Stimulated activated CD4-positive, alpha-beta T cell treated with anti-CD3 and anti-CD28 coated beads, Interleukin-12 subunit alpha, Interleukin-12 subunit beta, amount 100 ng/mL, for 24 hours (primary cell): ENCODE measurements around the gene ATP8A1.

Experiments used
- DNase-seq, 2 experiments: peaks; one replicate each; pipeline ENCODE4 v3.0.0-alpha.2; 2020; ENCODE audit warnings: low read depth in 2 of 2

Gene ATP8A1

GRCh38 chr4:42649870-42650269 is 7.0 kb downstream of the ATP8A1 start:
- no peak for DNase-seq

- no peak for DNase-seq
Measured at GRCh38 chr4:42646999-42647541, 9.8 kb downstream of the ATP8A1 start.

DNA sequence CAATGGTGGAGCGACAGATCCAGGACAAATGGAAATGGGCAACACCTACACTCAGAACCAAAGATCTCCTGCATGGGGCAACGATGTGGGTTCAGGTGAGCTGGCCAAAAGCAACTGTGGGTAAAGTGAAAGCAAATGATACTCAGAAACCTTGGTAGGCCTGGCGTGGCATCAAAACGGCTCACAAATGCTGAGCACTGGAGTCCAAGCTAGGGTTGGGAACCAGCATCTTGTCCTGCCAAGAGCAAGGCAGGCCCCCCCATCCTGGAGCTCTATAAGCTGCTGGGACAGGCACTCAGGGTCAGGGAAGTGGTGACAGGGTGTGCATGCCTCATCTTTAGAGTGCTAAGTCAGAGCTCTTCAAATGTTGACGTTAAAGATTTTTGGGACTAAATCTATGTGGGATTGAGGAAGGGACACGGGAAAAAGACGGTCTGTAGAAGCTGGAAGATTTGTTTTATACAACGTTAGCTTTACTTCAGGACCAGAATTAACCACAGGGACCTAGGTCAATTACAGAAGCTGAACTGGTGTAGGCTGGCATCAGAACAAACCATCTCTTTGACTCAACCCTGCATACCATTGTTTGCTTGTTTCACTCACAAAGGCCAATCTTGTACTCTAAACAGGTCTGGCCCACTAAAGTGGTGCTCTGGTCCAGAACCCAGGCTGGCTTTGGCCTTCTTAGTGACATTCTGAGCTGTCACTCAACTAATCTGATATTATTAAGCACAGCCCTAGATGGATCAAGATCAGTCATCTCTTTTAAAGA is 10.7 kb downstream of the ATP8A1 start:
- no peak for DNase-seq

DNA sequence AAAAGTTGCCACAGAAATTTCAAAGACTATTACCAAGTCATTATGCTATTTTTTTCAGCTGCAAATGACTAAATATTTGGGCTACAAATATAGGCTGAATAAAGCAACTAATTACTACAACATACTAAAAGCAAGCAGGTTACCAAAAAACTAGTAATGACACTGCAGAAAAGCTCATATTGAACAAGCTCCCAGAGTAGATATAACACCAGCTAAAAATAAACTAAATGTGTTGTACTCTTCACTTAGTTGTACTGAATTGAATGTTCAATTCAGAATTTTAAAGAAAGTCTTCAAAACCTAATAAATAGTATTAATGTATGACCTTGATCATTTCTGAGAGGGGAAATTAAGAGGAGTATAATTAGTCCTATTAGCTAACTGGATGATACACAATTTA is 12.0 kb downstream of the ATP8A1 start:
- no peak for DNase-seq

DNA sequence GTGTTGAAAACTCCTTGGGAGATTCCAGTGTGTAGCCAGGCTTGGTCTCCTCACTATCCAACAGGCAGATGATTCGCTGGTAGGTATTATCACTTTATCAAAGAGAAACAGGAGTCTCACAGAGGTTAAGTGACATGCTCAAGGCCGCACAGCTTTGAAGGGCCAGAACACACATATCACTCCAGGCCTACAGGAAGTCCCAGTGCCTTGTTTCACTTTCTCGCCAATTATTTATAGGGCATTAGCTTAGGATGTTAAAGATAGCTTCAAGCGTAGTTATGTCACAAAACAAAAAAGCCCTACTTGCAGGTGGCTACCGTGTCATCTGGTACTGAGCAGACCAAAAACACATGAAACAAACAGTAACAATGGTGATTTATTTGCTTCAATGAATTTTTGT is 13.2 kb downstream of the ATP8A1 start:
- DNase-seq: no peak

DNA sequence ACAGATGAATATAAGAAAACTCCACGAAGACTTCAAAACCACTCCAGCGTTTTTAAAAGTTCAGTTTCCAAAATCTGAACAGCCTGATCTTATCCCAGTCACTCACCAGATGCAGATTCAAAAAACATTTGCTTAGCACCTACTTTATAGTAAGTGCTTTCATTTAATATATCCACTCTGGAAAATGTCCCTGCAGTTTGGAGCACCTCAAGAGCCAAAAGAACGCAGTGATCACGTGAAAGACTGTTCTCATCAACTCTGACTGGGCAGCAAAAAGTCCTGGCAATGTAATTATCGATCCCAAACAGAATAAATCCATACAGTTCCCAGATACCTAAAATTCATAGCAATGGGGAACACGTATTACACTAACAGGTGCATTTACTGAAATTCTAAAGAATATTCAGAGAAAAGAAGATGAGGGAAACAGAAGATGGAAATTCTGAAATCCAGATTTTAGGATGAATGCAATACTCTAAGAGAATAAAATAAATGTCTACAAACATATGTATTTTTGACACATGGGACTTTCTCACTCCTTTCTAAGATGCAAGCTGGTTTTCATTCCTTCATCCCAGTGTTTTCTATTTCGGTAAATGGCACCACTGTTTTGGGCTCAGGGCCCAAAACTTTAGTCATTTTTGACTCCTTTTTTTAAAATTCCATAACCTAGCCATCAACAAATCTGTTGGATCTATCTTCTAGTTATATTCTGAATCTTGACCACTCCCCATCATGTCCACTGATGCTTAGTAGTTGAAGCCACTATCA is 13.9 kb downstream of the ATP8A1 start:
- DNase-seq: no peak

DNA sequence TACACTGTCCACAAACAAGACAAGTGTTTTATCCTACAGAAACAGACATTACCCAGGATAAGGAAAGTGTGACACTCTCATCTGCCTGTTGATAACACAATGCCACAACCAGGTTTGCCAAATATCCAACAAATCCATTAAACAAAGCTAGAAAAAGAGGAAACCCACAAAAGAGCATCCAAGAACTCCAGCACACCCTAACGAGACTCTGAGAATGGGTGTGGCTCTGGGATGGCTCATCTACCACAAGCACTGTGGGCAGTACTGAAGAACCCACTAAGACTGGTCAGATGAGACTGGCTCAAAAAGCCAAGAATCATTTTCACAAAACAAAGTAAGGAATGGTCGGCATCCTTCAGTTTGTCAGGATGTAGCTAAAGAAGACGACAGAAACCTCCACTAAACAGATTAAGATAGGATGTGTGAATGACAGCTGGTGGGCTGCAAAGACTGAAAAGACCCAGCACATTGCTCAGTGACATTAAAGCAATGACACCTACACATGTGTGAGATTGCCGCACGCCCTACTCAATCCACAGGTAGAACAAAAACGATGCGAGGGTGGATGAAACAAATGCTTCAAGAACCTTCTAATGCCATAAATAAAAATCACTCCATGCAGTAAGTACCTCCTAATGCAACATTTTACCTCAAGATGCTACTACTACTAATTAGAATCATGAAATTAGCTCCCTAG is 14.7 kb downstream of the ATP8A1 start:
- DNase-seq: no peak

- no peak for DNase-seq
Measured at GRCh38 chr4:42641656-42642055, 15.2 kb downstream of the ATP8A1 start.

- DNase-seq: no peak
Measured at GRCh38 chr4:42641161-42641560, 15.7 kb downstream of the ATP8A1 start.

DNA sequence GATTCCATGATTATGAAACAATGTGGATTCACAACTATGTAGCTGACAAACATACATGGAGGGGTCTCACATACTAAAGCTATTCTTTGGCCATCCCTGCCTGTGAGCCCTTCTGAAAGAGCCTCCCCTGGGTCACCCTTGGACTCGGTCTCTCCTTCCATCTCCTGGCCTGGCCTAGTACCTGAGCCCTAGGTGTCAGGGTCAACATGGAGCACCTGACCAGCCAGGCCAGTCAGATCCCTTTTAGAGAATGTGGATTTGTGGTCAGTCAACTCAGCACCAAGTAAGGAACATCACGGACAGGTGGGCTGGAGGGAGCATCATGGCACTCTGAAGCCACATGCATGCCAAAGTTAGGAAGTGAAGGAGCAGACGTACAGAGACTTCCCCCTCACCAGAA is 16.3 kb downstream of the ATP8A1 start:
- no peak for DNase-seq

GRCh38 chr4:42638993-42639392 is 17.9 kb downstream of the ATP8A1 start:
- DNase-seq: no peak

- no peak for DNase-seq
Measured at GRCh38 chr4:42638321-42638720, 18.6 kb downstream of the ATP8A1 start.

- no peak for DNase-seq
Measured at GRCh38 chr4:42637867-42638266, 19.0 kb downstream of the ATP8A1 start.

- DNase-seq: no peak
Measured at GRCh38 chr4:42637104-42637503, 19.8 kb downstream of the ATP8A1 start.

GRCh38 chr4:42636645-42636949 is 20.3 kb downstream of the ATP8A1 start:
- no peak for DNase-seq

DNA sequence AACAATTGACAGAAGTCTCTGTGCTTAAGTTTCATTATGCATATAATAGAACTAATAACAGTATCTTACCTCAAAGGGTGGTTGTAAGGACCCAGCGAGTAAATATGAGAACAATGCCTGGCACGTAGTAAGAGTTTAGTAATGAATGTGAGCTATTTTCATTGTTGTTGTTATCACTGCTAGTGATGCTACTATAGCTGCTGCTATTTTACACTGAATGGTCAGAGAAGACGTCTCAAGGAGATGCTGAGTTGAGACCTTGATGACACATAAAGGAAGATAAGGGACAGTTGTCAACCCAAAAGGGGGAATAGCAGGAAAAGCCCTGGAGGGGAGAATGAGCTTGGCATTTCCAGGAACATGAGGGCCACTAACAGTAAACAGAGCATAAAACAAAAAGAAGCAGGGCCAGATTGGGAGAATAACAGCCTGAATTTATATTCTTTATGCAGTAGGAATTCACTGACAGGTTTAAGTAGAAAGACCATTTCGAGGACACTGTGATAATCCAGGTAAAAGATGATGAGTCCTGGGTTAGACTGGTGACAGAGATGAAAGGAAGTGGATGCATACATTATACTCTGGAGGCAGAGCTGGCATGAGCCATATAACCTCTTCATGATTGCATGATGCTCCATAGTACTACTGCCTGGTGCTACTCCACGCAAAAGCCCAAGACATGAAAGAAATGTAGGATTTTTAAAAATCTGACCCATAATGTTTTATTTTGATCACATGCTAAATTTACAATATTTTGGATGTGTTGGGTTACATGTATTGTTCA is 23.1 kb downstream of the ATP8A1 start:
- no peak for DNase-seq

DNA sequence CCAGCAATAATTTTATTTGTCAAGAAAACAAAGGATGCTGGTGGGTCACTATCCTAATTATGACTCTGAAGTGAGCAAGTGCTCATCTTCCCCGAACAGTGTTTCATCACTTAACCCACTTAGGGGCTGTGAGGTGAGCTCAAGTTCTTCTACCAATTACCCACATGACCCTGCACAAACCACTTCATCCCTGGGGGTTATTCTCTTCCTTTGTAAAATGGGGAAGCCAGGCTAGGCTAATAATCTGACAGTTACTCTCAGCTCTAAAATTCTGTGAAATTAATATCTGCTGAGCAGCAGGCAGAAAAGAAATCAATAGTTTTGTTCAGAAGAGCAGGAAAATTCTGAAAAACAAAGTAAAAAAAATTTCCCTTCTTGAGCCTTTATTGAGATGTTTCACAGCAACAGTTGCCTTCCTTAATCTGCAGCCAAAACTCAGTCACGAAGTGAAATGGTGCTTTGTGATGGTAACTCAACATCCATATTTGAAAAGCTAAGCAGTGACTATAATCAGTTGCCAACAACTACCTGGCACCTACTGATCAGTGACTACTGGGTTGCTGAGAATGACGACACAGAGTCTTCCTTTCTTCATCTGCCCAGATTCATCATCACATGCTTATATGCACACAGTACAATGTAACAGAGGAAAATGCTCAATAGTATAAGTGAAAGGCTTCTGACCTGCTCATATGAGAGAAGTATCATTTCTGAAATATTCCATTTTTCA is 24.1 kb downstream of the ATP8A1 start:
- no peak for DNase-seq

GRCh38 chr4:42630908-42631307 is 26.0 kb downstream of the ATP8A1 start:
- no peak for DNase-seq

- DNase-seq: no peak
Measured at GRCh38 chr4:42628740-42629139, 28.2 kb downstream of the ATP8A1 start.

- peak; percentile 6 to 11 for DNase-seq
Measured at GRCh38 chr4:42627885-42628646, 28.8 kb downstream of the ATP8A1 start.
